K562 (cell line): ENCODE results near the gene KDF1. TPM values are rescaled to one million over a fixed set of nuclear protein-coding genes. Genes with fewer than 3 reads are reported as not detected.
A peak's percentile ranks its signal among the peaks of the same experiment; 100 is the strongest.

Experiments used
- BHLHE40 ChIP-seq: IDR thresholded peaks from 2 replicates; pipeline ENCODE4 v1.6.1; 2011; ENCODE audit warnings: low read length, improper control_type of control experiment
- CBFA2T2 ChIP-seq: fragments of 450-650 bp; conservative IDR thresholded peaks from 2 replicates; pipeline ENCODE4 v1.6.1; 2017; ENCODE audit warnings: mild to moderate bottlenecking
- CREB5 ChIP-seq: fragments of 250-450 bp; sonication (Bioruptor Pico); IDR thresholded peaks from 2 replicates; pipeline ENCODE4 v1.5.0; 2020; ENCODE audit warnings: mild to moderate bottlenecking
- CXXC5 ChIP-seq: fragments of 250-450 bp; sonication (Bioruptor Pico); IDR thresholded peaks from 2 replicates; pipeline ENCODE4 v1.8.0; 2022; ENCODE audit warnings: inconsistent platforms, mild to moderate bottlenecking, moderate library complexity
- EP300 ChIP-seq: IDR thresholded peaks from 2 replicates; pipeline ENCODE4 v1.6.1; 2012; ENCODE audit warnings: low read length, improper control_type of control experiment
- ESRRA ChIP-seq: fragments of 450-650 bp; IDR thresholded peaks from 2 replicates; pipeline ENCODE4 v1.6.1; 2014; ENCODE audit warnings: low read depth, mild to moderate bottlenecking, moderate library complexity, borderline replicate concordance
- FIP1L1 ChIP-seq: fragments of 200-400 bp; formaldehyde crosslinking; IDR thresholded peaks from 2 replicates; pipeline ENCODE4 v1.6.1; 2018; ENCODE audit warnings: mild to moderate bottlenecking, low read depth, low read length; ENCODE audit not compliant: poor library complexity, severe bottlenecking
- MCM2 ChIP-seq: fragments of 450-650 bp; IDR thresholded peaks from 2 replicates; pipeline ENCODE4 v1.6.1; 2017; ENCODE audit warnings: low read depth, mild to moderate bottlenecking
- NFE2 ChIP-seq: IDR thresholded peaks from 2 replicates; pipeline ENCODE4 v1.6.1; 2014; ENCODE audit warnings: antibody characterized with exemption, low read depth
- NFXL1 ChIP-seq: fragments of 450-650 bp; formaldehyde crosslinking; IDR thresholded peaks from 2 replicates; pipeline ENCODE4 v1.4.0; 2021; ENCODE audit warnings: mild to moderate bottlenecking
- USF2 ChIP-seq: sonication (generic); formaldehyde crosslinking; IDR thresholded peaks from 2 replicates; pipeline ENCODE4 v1.5.0; 2020; ENCODE audit warnings: missing genetic modification reagents
- YBX1 ChIP-seq: fragments of 450-650 bp; IDR thresholded peaks from 2 replicates; pipeline ENCODE4 v1.7.1; 2016; ENCODE audit warnings: mild to moderate bottlenecking
- ZNF134 ChIP-seq: fragments of 250-450 bp; sonication (Bioruptor Pico); conservative IDR thresholded peaks from 2 replicates; pipeline ENCODE4 v1.4.0; 2020
- ZNF436 ChIP-seq: fragments of 250-450, 450-650 bp; sonication (Bioruptor Pico); formaldehyde crosslinking; IDR thresholded peaks from 2 replicates; pipeline ENCODE4 v1.7.0; 2020; ENCODE audit warnings: mild to moderate bottlenecking
- polyA plus RNA-seq, 8 experiments: library from polyadenylated mRNA; depleted of rRNA in 4 of 8; stranded (reverse) in 5 of 8; unstranded in 3 of 8; fragments of >200 nt; fragmentation: Nextera tagmentation in 2 of 8; fragmentation: Illumina TruSeq in 1 of 8; extraction: Ambion mirVana in 2 of 8; extraction: Trizol in 1 of 8; gene quantifications; 2 replicates each; pipeline versions ENCODE4 v1.2.1 to v1.2.3, GENCODE V29; 2011 to 2014; ENCODE audit warnings: inconsistent platforms in 1 of 8, missing spikeins in 1 of 8
- total RNA-seq, 7 experiments: library from RNA; depleted of rRNA in 6 of 7; stranded (reverse); fragments of >200 nt in 6 of 7; fragmentation: Illumina TruSeq in 2 of 7; extraction: Trizol in 2 of 7; gene quantifications; 2 replicates each; pipeline versions ENCODE4 v1.2.1 to v1.2.3, GENCODE V29; 2011 to 2021; ENCODE audit warnings: low replicate concordance in 1 of 7
- TF ChIP-seq, protein P1 (sequence below): sonication (generic); formaldehyde crosslinking; IDR thresholded peaks from 2 replicates; pipeline ENCODE4 v1.8.1; 2023; ENCODE audit warnings: mild to moderate bottlenecking, missing genetic modification reagents
- TF ChIP-seq, protein P2 (sequence below): fragments of 200-800 bp; sonication (Bioruptor generic); IDR thresholded peaks from 2 replicates; pipeline ENCODE4 v1.6.1; 2016; ENCODE audit warnings: missing genetic modification characterization, missing compliant biosample characterization
- TF ChIP-seq, protein P3 (sequence below): fragments of 450-650 bp; IDR thresholded peaks from 2 replicates; pipeline ENCODE4 v1.7.0; 2016; ENCODE audit warnings: borderline replicate concordance

Gene KDF1
- total and polyA plus RNA-seq, 9 of the 15 experiments (the other 6 are each of a cell fraction or from before 2014, with no cell fraction given), result 0.38 to 1.9 (median 0.83) TPM

GRCh38 chr1:26900001-26900814 is 60.1 kb downstream of the KDF1 start, which contains the start of gene GPATCH3 (continued):
- TF ChIP-seq EP300, result peak; percentile 2; the same call in 1 of the 2 replicates
- TF ChIP-seq CREB5 (CRISPR knock-in tag), result no peak
- TF ChIP-seq, protein P1, sequence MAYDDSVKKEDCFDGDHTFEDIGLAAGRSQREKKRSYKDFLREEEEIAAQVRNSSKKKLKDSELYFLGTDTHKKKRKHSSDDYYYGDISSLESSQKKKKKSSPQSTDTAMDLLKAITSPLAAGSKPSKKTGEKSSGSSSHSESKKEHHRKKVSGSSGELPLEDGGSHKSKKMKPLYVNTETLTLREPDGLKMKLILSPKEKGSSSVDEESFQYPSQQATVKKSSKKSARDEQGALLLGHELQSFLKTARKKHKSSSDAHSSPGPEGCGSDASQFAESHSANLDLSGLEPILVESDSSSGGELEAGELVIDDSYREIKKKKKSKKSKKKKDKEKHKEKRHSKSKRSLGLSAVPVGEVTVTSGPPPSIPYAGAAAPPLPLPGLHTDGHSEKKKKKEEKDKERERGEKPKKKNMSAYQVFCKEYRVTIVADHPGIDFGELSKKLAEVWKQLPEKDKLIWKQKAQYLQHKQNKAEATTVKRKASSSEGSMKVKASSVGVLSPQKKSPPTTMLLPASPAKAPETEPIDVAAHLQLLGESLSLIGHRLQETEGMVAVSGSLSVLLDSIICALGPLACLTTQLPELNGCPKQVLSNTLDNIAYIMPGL (CRISPR knock-in tag), result no peak
- TF ChIP-seq FIP1L1, result no peak
- TF ChIP-seq ZNF134 (CRISPR knock-in tag), result no peak
- no peak for TF ChIP-seq MCM2
- TF ChIP-seq, protein P2, sequence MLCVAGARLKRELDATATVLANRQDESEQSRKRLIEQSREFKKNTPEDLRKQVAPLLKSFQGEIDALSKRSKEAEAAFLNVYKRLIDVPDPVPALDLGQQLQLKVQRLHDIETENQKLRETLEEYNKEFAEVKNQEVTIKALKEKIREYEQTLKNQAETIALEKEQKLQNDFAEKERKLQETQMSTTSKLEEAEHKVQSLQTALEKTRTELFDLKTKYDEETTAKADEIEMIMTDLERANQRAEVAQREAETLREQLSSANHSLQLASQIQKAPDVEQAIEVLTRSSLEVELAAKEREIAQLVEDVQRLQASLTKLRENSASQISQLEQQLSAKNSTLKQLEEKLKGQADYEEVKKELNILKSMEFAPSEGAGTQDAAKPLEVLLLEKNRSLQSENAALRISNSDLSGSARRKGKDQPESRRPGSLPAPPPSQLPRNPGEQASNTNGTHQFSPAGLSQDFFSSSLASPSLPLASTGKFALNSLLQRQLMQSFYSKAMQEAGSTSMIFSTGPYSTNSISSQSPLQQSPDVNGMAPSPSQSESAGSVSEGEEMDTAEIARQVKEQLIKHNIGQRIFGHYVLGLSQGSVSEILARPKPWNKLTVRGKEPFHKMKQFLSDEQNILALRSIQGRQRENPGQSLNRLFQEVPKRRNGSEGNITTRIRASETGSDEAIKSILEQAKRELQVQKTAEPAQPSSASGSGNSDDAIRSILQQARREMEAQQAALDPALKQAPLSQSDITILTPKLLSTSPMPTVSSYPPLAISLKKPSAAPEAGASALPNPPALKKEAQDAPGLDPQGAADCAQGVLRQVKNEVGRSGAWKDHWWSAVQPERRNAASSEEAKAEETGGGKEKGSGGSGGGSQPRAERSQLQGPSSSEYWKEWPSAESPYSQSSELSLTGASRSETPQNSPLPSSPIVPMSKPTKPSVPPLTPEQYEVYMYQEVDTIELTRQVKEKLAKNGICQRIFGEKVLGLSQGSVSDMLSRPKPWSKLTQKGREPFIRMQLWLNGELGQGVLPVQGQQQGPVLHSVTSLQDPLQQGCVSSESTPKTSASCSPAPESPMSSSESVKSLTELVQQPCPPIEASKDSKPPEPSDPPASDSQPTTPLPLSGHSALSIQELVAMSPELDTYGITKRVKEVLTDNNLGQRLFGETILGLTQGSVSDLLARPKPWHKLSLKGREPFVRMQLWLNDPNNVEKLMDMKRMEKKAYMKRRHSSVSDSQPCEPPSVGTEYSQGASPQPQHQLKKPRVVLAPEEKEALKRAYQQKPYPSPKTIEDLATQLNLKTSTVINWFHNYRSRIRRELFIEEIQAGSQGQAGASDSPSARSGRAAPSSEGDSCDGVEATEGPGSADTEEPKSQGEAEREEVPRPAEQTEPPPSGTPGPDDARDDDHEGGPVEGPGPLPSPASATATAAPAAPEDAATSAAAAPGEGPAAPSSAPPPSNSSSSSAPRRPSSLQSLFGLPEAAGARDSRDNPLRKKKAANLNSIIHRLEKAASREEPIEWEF (CRISPR knock-in tag), result no peak
- peak; percentile 82 for TF ChIP-seq CXXC5
- TF ChIP-seq ZNF436 (CRISPR knock-in tag), result peak; percentile 45; the same call in 1 of the 2 replicates
- peak; percentile 29; the same call in 1 of the 2 replicates for TF ChIP-seq BHLHE40
- TF ChIP-seq NFXL1, result no peak
- TF ChIP-seq CBFA2T2, result peak; percentile 72
- TF ChIP-seq NFE2, result peak; percentile 45; the same call in 1 of the 2 replicates
- TF ChIP-seq, protein P3, sequence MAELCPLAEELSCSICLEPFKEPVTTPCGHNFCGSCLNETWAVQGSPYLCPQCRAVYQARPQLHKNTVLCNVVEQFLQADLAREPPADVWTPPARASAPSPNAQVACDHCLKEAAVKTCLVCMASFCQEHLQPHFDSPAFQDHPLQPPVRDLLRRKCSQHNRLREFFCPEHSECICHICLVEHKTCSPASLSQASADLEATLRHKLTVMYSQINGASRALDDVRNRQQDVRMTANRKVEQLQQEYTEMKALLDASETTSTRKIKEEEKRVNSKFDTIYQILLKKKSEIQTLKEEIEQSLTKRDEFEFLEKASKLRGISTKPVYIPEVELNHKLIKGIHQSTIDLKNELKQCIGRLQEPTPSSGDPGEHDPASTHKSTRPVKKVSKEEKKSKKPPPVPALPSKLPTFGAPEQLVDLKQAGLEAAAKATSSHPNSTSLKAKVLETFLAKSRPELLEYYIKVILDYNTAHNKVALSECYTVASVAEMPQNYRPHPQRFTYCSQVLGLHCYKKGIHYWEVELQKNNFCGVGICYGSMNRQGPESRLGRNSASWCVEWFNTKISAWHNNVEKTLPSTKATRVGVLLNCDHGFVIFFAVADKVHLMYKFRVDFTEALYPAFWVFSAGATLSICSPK, result no peak
- peak; percentile 99 for TF ChIP-seq USF2 (CRISPR knock-in tag)
- no peak for TF ChIP-seq YBX1
- 0 out of 2 replicates have a peak, but pooled peaks have one; percentile 23 for TF ChIP-seq ESRRA
